Activated T-cell treated with anti-CD3 and anti-CD28 coated beads for 4 hours (primary cell): ENCODE results near the gene PSAP.
"Not testable (repeated sequence)": the region's sequence is repeated elsewhere in the genome, so short reads cannot be mapped to it uniquely, and the experiment has no call there.

Source experiments
- DNase-seq: peaks from one replicate; pipeline ENCODE4 v3.0.0-alpha.2; 2020

PSAP gene

DNA sequence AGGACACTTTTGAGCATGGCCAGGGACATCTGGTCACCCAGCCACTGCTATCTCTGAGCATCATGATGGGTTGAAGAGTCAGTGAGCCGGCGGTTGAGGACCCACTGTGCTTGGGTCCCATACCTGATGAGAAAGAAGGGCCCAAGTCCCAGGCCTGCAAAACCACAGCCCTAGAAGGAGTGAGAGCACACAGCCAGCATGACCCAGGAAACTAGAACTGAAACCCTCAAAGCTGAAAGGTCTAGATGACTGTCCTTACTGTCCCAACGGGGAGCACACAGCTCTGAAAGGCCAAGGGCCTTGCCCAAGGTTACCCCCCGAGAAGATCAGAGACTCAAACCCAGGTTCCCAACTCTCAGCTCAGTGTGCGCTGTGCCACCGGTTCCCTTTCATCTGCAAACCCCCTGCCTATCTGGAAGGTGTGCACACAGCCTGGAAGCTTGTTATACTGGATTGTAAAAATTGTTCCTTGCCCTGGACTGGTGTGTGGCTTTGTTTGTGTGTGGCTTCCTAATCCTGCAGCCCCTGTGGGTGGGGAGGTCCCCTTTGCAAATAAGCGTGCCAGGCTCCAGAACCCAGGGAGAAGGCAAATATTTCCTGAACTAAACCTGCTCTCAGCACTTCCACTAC lies 22.6 kb upstream of the PSAP start:
- no peak for DNase-seq

DNA sequence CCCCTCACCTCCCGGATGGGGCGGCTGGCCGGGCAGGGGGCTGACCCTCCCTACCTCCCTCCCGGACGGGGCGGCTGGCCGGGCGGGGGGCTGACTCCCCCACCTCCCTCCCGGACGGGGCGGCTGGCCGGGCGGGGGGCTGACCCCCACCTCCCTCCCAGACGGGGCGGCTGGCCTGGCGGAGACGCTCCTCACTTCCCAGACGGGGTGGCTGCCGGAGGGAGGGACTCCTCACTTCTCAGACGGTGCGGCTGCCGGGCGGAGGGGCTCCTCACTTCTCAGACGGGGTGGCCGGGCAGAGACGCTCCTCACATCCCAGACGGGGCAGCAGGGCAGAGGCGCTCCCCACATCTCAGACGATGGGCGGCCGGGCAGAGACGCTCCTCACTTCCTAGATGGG lies 18.6 kb upstream of the PSAP start:
- DNase-seq, result not testable (repeated sequence)

DNA sequence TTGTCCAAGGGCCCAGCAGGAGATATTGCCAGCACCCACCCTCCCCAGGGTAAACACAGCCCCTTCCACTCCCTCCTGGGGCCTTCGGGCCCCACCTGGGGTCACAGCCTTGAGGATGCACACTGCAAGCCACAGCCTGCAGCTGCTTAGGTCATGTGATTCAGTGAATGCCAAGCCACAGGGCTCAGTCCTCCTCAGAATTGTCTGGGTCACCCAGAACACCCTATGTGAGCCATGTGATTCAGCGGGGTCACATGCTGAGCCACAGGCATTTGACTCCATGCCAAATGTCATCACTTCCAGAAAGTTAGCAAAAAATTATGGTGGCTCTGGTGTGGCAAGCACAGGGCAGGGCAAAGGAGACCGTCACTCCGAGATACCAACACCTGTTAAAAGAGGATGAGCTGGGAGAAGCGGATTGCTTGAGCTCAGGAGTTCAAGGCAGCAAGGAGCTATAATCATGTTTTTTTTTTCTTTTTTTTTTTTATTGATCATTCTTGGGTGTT lies 17.2 kb upstream of the PSAP start:
- DNase-seq, result no peak

DNA sequence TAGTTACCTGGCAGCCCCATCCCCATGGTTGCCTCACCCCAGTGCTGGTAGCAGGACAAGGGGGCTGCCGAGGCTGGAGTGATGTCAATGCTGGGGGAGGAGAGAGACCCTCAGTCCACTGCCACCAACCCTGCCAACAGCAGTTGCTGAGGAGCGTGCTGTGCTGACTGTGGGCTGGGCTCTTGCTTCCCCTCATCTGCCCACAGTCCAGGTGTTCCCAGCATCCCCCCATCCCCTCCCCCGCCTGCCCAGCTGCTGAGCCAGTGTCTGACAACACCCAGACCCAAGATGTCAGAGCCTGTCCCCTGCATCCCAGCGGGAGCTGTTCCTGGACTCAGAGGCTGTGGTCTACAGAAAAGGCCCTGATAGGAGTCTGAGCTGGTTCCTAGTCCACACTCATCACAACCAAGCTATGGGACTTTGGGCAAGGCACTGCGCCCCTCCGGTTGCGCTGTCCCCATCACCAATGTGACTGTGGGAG lies 14.6 kb upstream of the PSAP start:
- no peak for DNase-seq

DNA sequence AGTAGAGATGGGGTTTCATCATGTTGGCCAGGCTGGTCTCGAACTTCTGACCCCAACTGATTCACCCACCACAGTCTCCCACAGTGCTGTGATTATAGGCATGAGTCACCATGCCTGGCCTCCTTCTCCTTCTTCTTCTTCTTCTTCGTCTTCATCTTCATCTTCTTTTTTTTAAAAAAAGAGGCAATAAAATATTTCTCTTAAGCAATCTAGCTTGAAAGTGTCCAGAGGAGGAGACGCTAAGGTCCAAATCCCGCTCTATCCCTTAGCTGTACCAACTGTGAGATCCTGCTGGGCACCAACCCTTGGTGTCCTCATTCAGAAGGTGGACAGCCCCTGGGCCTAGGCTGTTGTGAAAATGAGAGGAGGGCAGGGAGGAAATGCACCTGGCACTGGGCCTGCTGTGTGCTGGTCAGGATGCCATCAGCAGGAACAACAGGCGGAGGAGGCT lies 13.9 kb upstream of the PSAP start:
- DNase-seq, result no peak

DNA sequence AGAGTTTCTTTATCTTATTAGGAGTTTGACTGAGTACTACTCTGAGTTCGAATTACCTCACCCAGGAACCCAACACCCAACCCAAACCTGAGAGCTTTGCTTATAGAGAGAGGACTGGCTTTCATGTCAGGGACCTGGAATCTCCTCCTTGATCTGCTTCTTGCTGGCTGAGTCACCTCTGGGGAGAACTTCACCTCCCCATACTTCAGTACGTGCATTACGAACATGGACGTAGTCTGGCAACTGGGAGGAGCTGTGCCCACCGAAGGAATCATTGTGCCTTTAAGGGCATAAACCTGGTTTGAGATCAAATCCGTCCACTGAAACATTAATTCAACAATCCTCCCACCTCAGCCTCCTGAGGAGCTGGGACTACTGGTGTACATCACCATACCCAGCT lies 12.2 kb upstream of the PSAP start:
- DNase-seq, result no peak

DNA sequence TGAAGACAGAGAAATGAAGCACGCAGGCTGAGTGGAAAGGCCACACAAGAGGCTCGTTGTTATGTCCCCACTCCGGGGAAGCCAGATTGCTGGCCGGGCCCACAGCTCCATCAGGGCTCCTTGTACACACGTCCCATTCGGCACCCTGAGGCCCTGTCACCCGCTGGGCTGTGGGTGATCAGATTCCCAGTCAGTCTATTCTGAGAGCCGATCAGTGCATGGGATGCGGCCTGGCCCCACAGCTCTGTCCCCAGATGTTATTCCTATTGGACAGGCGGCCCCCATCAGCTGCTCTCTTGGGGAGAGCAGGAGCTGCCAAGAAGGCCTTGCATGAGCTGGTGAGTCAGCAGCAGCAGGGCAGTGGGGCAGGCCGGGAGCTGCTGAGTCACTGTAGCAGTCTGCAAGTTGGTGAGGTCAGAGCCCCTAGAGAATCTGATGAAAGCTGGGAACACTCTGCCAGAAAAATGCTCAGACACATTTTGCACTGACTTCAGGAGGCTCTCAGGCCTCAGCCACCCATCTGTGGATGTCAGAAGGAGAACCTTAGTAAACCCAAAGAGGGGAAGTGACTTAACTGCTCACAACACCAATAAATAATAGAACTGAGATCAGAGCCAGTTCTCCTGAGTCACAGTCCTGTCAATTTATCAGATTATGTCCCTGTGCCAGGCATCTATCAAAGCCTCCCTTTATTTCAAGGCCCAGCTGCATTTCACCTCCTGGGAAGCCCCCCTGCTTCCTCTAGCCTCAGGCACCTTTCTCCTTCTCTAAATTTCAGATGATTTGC lies 9.4 kb upstream of the PSAP start:
- DNase-seq, result no peak

DNA sequence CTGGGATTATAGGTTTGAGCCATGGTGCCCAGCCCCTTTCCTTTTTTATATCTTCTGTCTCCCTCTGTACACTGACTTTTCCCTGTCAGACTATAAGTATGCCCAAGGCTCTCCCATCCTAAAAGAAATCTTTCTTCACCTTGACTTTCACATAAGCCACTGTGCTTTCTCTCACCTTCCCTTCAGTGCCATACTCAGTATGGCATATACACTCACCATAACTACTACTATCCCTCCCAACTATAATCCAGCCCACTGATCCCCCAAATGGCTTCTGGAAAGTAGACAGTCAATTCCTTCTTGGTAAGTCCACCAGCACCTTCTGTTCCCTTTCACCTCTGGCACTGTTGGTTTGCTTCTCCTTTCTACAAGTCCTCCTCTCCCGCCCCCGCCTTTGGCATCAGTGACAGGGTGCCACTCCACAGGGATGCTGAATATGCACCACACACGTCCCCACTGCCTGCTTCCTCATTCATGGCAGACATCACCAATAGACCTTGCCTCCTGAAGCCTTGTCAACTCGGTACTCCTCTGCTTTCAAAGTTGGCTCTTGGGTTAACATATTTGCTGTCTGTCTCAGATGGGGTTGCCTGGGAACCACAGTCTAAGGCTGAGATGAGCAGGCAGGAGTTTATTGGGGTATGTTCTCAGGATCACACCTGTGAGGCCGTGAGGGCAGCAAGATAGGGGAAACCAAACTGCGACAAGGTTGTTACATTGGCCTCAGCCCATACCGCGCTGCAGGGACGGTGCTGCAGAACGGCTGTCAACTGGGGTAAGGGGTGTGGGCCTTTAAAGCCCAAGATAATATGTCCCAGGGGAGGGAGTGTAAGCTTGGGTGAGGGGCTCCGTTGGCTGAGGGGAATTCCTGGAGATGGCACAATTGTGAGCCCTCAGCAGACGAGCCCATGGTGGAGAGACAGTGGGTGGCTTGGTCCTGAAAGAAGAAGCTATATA lies 7.2 kb upstream of the PSAP start:
- no peak for DNase-seq

DNA sequence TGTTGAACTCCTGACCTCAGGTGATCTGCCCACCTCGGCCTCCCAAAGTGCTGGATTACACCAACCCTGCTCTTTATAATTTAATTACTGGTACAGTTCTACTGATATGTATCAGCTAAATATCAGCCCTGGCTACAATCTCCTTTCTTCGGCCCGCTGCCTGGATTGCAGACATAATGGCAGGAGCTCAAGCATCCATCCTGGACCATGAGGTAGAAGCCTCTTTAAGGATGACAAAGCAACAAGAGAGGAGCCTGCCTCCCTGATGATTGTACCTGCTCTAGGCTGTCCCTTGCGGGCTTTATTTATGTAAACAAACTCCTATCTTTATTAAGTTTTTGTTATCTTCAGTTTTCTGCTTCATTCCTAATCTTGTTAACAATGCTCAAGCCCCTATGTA lies 5.6 kb upstream of the PSAP start:
- no peak for DNase-seq

DNA sequence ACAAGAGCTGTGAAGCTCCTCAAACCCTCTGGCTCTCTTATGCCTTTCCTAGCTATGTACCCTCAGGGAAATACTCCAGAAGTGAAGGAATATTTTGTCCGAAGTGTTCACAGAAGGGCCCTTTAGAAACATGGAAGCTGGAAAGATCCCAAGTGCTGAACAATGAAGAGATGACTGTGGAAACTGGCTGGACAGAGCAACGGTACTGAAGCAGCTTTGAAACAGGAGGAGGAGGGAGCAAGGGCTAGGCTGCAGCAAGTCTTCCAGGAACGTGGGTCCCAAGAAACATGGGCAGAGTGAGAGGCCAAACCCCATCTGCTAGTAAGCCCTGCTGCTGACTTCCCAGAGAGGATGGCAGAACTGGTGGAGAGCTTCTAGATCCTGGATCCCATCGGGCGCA lies 3.0 kb upstream of the PSAP start:
- DNase-seq, result no peak

DNA sequence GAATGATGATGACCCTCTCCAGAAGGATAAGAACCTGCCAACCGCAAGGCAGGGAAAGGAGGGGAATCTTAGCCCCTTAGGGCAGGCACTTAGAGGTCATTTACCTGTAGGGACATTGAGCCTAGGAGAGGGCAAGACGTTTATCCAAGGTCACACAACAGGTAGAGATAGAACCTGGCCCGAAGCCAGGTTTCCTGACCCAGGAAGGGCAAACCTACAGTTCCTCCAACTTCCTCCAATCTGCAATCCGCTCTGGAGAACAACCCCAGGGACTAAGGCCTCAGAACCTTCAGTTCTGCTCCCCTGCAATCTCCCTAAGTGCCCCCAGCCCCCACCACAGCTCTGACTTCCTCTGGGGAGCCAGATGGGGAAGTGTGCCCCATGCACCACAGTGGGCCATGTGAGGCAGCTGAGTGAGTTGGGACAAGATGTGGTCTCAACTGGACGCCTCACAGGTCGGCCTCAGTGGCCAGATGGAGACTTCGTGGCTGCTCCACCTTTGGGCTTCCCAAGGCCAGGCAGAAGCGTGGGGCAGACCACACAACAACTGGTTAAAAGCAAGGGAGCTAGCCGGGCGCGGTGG lies 1.4 kb upstream of the PSAP start:
- DNase-seq, result no peak

DNA sequence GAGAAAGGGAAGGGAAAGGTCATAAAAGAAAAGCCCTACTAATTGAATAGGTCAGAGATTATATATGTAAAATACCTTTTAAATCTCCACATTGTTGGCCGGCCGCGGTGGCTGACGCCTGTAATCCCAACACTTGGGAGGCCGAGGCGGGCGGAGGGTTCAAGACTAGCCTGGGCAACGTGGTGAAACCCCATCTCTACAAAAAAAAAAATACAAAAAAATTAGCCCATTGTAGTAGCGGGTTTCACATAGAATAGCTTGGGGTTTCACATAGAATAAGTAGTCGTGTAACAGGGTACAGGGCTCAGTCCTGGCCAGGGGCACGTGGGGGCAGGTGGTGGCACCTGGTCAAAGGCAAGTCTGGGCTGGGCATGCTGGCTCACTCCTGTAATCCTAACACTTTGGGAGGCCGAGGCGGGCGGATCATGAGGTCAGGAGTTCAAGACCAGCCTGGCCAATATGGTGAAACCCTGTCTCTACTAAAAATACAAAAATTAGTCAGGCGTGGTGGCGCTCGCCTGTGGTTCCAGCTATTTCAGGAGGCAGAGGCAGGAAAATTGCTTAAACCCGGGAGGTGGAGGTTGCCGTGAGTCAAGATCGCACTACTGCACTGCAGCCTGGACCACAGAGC lies 529 bp upstream of the PSAP start:
- not testable (repeated sequence) for DNase-seq

DNA sequence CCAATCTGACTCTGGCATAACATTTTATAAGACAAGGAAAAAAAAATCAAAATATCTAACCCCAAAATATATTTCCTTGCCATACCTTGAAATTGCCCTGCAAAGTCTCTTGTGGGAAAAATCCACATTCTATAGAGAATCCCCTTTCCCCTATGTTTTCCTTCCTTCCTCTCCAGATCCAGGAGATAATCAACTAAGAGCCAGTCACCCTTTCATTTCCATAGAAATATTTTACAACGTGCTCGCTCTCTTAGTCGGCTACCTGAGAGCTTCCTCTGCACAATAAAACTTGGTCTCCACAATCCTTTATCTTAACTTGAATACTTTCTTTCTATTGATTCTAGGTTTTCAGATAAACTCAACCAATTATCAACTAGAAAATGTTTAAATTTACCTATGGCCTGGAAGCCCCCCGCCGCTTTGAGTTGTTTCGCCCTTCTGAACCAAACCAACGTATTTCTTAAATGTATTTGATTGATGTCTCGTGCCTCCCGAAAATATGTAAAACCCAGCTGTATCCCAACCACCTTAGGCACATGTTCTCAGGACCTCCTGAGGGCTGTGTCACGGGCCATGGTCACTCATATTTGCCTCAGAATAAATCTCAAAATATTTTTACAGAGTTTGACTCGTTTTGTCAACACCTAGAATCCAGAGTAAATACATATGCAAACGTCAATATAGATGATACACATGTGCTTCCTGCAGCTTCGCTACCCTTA lies 869 bp downstream of the PSAP start:
- no peak for DNase-seq

DNA sequence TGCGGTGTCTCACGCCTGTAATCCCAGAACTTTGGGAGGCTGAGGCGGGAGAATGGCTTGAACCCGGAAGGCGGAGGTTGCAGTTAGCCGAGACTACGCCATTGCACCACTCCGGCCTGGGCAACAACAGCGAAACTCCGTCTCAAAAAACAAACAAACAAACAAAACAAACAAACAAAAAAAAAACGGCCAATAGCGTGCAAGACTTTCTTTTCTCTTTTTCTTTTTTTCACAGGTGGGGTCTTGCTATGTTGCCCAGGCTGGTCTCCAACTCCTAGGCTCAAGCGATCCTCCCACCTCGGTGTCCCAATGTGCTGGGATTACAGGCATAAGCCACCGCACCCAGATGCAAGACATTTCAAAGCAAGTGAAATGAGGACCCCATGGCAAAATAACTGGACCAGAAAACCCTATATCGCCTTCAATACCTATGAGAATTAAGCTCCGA lies 1.6 kb downstream of the PSAP start:
- no peak for DNase-seq

DNA sequence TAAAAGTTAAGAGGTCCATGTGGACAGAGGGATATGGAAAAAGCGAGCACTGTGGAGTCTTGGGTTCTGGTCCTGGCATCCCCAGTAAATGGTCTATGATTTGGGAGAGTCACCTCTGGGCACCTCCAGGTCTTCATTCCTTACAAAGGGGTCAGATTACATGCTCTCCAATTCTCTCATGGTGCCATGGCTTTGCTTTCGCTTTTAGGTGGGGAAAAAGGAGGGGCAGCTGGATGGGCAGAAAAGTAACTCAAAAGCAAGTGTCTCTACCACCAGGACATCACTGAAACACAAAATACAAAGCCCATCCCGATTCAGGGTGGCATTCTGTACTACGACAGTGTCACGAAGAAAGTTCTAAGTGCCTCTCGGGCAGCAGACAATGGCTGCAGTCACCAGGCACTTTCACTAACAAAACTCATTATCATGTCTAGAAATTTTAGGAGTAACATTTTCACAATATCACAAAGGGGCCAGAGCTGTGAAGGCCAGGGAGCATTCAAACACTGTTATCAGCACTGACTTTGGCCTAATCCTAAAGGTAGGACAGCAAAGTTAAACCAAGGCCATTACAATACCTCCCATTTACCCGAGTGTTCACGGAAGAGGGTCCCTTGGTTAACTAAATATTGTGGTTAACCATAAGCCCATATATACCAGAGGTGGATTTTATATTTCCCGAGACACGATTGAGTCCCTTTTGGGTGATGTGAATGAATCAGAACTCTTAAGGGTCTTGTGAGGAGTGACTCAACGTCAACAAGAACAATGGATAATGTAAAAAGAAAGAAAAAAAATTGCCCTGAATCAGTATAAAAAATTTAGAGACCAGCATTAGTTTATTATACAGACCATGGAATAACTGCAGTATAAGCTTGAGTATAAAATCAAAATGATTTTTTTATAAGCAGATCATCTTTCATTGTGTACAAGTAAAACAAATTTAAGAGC lies 2.5 kb downstream of the PSAP start:
- no peak for DNase-seq

DNA sequence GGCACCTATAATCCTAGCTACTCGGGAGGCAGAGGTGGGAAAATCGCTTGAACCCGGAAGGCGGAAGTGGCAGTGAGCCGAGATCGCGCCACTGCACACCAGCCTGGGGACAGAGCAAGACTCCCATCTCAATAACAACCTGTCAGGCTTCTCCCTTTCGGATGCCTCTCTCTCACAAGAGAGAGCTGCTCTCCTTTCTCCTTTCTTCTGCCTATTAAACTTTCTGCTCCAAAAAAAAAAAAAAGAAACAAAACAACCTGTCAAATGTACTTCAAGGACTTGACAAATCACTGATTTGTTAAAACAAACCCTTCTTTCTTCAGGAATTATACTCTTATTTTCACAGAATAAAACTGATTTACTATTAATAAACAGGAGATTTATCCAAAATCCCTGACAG lies 3.6 kb downstream of the PSAP start:
- DNase-seq, result no peak

DNA sequence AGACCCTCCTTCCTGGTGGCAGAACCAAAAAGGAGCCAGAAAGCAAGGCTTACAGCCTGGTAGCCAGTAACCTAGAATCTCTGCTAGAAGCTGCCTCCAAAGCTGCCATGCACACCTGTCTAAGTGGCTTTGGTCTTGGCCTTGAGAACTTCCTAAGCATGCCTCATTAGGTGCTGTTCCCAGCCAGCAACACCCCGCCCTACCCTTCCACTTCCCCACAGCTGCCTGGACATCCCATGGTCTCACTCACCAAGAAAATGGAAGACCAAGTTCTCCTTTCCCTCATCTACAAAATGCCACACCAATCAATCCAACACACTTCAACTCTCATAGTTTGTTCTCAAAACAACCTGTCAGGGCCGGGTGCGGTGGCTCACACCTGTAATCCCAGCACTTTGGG lies 4.2 kb downstream of the PSAP start:
- DNase-seq, result no peak

DNA sequence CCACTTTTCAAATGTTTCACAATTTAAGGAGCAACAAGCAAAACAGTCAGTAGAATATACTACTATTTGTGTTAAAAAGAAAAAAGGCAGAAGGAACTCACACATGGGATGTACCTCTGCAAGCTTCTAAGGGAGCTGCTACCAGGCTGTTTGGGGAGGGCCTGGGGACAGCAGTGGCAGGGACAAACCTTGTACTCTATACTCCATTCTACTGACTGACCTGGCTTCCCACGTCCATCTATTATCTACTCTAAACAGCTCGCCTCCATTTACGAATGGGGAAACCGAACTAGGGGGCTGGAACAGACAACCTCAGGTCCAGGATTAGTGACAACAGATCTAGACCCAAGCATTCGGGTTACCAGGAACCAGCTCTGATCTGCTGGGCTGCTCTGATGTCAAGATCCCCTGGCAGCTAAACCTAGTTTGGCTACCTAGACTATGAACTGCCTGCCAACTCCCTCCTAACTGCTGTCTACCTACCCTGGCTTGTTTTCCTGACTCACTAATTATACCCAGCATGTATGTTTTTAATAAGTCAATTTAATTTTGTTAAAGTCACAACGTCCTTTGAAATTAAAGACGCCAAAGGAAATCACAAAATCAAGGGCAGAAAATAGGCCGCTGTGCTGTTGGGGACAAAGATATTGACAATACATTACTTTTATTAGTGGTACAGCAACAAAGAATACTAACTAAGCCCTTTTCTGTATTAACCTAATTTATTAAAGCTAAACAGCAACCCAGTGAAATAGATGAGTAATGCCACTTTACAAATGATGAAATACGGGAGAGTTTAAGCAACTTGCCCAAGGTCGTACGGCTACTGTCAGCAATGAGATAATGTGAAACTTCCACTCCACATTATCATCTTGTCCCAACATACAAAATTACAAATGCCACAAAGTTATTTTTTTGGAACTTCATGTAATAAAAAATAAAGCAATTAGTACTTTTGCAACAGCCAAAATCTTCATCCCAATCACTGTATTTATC lies 5.3 kb downstream of the PSAP start:
- no peak for DNase-seq

DNA sequence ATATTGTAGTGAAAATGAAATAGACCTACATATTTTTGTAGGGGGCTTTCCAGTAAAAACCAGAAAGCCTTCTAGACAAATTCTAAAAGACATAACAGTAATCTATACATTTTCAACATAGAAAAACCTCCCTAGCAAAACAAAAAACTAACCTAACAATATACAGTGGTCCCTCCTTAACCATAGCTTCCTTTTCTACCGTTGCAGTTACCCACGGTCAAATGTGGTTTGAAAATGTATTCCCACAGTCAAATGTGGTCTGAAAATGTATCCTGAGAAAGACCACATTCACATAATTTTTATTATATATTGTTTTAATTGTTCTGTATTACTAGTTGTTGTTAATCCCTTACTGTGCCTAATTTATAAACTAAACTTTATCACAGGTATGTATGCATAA lies 6.4 kb downstream of the PSAP start:
- no peak for DNase-seq
